ENCODE results near the gene OR10H4. TPM values are rescaled to one million over a fixed set of nuclear protein-coding genes. Genes with fewer than 3 reads are reported as not detected.
"Not testable (repeated sequence)": the region's sequence is repeated elsewhere in the genome, so short reads cannot be mapped to it uniquely, and the experiment has no call there.

Gene OR10H4
- not detected in 2 replicates for total RNA-seq

GRCh38 chr19:15948223-15949058 is at the start of gene OR10H4:
Gene OR10H4, plus strand, starts transcription at chr19:15949008. Its CDS starts 0 bp downstream, at chr19:15949008.
- DNase-seq (ENCODE audit: low read depth, low spot score), result no peak

DNA sequence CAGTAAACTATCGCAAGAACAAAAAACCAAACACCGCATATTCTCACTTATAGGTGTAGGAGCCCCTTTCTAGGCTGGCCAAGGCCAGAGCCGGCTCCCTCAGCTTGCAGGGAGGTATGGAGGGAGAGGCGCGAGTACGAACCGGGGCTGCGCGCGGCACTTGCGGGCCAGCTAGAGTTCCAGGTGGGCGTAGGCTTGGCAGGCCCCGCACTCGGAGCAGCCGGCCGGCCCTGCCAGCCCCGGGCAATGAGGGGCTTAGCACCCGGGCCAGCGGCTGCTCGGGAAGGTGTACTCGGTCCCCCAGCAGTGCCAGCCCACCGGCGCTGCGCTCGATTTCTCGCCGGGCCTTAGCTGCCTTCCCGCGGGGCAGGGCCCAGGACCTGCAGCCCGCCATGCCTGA is 49.2 kb upstream of the OR10H4 start:
- DNase-seq (ENCODE audit: low read depth, low spot score), result not testable (repeated sequence)

GRCh38 chr19:15900032-15900431 is 48.8 kb upstream of the OR10H4 start:
- not testable (repeated sequence) for DNase-seq (ENCODE audit: low read depth, low spot score)

GRCh38 chr19:15900504-15900903 is 48.3 kb upstream of the OR10H4 start:
- DNase-seq (ENCODE audit: low read depth, low spot score), result no peak

DNA sequence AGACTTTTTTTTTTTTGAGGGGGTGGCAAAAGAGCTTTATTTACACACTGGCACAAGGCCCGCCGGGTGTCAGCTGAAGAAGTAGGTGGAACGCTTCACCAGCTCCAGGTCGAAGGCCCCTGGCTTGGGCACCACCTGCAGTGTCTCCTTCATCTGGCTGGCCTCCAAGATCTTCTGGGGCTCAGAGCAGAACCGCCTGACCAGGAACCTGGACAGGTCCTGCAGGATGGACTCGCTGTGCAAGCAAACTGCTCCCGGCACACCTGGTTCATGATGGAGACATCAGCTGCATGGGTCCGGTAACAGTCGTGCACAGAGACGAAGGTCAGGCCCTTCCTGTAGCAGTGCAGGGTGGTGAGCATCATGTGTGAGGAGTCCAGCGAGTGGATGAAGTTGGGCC is 46.6 kb upstream of the OR10H4 start:
- DNase-seq (ENCODE audit: low read depth, low spot score), result no peak

GRCh38 chr19:15902898-15903297 is 45.9 kb upstream of the OR10H4 start:
- not testable (repeated sequence) for DNase-seq (ENCODE audit: low read depth, low spot score)

DNA sequence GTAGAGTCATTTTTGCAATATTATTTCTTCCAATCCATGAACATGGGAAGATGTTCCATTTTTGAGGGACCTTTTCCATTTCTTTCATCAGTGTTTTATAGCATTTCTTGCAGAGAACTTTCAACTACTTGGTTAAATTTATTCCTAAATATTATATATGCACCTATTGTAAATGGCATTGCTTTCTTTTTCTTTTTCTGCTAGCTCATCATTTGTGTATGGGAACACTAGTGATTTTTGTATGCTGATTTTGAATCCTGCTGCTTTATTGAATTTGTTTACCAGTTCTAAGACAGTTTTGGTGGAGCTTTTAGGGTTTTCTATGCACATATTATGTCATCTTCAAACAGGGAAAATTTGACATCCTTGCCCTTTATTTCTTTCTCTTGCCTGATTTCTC is 43.8 kb upstream of the OR10H4 start:
- no peak for DNase-seq (ENCODE audit: low read depth, low spot score)

DNA sequence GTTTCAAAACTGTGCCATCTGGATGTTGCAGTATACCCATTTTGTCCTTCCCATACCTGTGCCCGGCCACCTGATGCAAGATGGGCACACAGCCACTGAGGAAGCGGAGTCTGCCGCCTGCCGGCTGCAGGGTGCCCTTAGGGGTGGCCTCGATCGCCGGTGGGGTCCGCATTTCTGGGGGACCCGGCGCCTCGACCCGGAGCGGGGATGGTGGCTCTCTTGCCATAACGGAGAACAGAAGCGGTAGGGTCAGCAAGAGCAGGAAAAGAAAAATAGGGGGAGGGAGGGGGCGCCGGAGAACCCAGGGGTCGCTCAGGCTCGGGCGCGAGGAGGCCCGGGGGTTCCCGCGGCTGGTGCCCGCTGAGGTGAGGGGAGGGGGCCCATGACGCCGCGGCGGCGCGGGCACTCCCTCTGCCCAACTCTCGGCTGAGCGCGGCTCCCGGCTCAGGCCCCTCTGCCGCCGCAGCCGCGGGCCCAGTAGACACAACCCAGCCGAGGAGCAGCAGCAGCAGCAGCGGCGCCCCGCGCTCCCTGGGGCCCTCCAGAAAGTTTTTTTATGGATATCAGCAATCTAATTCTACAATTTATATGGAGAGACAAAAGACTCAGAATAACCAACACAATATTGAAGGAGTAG is 37.1 kb upstream of the OR10H4 start:
- DNase-seq (ENCODE audit: low read depth, low spot score), result no peak

GRCh38 chr19:15913384-15913783 is 35.4 kb upstream of the OR10H4 start:
- no peak for DNase-seq (ENCODE audit: low read depth, low spot score)

GRCh38 chr19:15913830-15914229 is 35.0 kb upstream of the OR10H4 start:
- no peak for DNase-seq (ENCODE audit: low read depth, low spot score)

DNA sequence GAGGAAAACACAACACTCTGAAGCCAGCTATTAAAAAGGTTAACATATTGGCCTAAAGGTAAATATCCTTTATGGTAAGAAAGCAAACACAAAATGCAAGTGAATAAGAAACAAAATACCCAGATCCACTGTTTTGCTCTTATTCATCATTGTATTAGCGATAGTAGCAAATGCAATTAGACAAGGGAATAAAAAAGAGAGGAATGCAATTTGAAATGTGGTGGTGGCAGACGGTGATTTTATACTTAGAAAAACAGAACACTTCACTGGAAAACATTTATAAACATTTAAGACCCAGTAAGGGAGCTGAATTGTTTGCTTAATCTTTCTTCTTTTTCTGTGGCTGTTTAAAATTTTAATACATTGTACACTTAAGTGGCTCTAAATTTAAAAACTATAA is 33.7 kb upstream of the OR10H4 start:
- DNase-seq (ENCODE audit: low read depth, low spot score), result no peak

DNA sequence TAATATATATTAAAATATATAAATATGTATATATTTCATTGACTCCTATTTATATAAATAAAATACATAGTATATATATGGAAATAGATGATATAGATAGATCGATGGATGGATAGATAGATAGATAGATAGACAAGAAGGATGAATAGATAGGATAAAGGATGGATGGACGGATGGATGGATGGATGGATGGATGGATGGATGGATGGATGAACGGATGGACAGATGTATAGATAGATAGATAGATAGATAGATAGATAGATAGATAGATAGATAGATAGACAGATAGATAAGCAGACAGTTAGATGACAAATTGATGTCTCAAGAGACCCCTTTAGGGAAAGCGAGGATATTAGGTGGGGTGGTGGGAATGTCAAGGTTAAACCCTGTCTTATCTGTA is 29.6 kb upstream of the OR10H4 start:
- no peak for DNase-seq (ENCODE audit: low read depth, low spot score)

GRCh38 chr19:15922021-15922420 is 26.8 kb upstream of the OR10H4 start:
- no peak for DNase-seq (ENCODE audit: low read depth, low spot score)

DNA sequence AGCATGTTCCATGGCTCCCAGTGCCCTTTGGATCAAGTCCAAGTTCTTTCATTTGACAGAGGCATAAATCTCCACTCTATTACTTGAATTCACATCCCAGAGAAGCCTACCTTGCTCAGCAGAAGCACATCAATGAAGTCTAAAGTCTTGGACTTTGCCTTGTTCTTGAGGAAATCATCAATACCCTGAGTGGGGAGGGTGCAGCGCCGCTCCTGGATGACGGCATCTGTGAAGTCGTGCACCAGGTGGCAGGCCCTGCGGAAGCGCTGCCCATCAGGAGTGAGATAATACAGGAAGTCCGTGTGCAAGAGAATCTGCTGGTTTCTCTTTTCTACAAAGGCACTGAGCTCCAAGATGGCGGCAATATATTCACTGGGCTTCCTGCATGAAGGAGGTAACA is 25.1 kb upstream of the OR10H4 start:
- DNase-seq (ENCODE audit: low read depth, low spot score), result no peak

DNA sequence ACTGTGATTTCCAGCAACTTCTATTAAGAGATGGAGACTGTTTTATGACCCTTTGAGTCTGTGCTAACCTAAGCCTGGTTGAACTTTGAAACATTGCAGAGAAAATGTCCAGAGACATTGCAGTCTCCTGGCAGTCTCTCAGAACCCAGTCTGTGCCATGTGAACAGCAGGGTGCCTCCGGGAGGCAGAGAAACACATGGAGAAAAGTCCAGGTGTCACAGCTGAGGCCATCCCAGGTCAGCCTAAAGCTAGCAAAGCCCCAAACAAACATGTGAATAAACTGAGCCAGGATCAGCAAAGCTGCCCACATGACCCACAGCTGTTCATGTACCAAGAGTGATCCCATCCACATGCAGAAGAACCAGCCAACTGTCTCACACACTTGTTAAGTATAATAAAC is 22.3 kb upstream of the OR10H4 start:
- DNase-seq (ENCODE audit: low read depth, low spot score), result no peak

DNA sequence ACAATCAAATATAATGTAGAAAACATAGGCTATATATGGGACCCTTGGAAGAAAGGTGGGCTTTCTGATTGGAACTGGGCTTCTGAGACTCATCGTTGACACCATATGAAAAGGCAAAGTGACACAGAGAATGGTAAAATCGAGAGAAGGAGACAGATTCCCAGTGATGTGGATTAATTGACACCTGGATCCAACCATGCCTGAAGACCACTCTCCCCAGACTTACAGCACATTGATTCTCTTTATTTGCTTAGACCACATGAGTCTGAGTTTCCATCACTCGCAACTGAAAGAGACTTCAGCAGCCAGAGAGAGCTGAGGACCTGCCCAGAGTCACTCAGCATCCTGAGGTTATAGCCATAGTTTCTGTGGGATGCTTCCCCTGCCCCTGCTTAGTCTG is 20.5 kb upstream of the OR10H4 start:
- DNase-seq (ENCODE audit: low read depth, low spot score), result no peak

GRCh38 chr19:15933761-15934331 is 15.0 kb upstream of the OR10H4 start:
- not testable (repeated sequence) for DNase-seq (ENCODE audit: low read depth, low spot score)

DNA sequence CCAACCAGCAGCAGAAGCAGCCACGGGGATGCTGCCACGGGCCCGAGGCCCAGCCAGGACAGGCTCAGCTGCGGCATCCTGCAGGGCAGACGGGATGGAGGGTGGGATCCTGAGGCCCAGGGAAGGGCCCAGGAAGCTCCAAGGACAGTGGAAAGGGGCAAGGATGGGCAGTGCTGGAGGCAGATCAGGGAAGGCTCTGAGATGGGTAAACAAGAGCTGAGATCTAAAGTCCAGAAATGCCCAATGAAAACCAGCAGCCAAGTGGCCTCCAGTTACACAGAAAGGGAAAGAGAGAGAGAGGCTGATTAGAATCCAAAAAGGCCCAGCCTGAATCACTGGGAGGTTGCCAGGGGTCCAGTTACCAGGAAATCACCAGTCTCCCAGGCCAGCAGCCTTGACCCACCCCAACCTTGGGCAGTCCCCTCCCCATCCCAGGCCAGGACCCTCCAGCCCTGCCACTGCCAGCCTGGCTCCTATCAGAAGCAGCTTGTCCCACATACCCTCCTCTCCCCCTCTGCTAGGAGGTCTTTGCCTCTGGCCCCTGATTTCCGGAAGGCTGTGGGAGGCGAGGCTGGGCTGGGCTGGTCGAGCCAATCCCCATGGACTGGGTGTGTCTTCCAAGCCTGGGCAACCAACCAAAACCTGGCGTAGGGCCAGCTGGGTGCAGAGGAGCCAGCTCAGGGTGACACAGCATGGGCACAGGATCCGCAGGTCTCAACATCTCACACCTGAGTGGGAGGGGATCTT is 14.3 kb upstream of the OR10H4 start, which contains the start of gene CYP4F11:
Gene CYP4F11, minus strand, starts transcription at position 198 of the 747 bp plus-strand sequence. Its CDS starts 121 bp downstream, at position 77.
- DNase-seq (ENCODE audit: low read depth, low spot score), result no peak

DNA sequence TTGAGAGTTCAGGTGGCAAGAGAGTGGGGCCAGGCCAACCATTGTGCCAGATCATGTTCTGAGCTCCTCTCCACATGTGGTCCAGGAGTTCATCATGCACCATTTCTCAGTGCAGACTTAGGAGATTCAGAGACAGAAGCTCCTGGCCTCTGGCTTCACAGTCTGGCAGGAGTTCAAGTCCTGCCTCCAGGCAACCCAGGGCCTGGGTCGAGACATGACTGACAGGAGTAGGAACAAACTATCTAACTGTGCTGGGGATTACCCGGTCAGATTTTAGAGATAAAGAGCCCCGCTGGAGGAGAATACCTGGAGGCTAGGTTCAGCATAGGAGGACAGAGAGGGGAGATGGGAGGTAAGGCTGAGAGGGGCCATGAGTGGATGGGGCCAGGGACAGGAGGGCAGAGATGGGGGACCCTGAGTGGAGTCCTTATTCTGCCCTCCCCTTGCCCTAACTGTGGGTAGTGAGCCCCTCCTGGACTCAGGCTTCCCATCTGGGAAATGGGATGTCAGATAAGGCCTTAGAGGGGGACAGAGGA is 13.6 kb upstream of the OR10H4 start:
- DNase-seq (ENCODE audit: low read depth, low spot score), result no peak

DNA sequence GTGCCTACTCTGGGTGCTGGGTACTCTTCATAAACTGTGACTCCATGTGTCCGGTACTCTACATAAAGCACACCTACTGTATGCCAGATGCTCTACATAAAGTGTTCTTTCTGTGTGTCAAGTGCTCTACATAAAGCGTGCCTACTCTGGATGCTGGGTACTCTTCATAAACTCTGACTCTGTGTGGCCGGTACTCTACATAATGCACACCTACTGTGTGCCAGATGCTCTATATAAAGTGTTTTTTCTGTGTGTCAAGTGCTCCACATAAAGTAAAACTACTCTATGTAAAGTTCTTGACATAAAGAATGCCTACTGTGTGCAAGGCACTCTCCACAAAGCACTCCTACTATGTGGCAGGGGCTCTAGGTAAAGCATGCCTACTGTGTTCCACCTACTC is 12.6 kb upstream of the OR10H4 start:
- no peak for DNase-seq (ENCODE audit: low read depth, low spot score)

GRCh38 chr19:15936950-15937349 is 11.9 kb upstream of the OR10H4 start:
- DNase-seq (ENCODE audit: low read depth, low spot score), result no peak

Data from pulmonary artery endothelial cell (primary cell).